Activated naive CD8-positive, alpha-beta T cell treated with anti-CD3 and anti-CD28 coated beads, Interleukin-2, amount 50 U/mL, for 16 hours (primary cell): ENCODE data around the gene IGFBP3.

ENCODE experiments used
- DNase-seq: peaks from one replicate; pipeline ENCODE4 v3.0.0-alpha.2; 2020; ENCODE audit warnings: low read depth, low spot score

Gene IGFBP3

GRCh38 chr7:45873355-45873754 lies 47.7 kb downstream of the IGFBP3 start:
- no peak for DNase-seq

GRCh38 chr7:45873035-45873354 lies 48.1 kb downstream of the IGFBP3 start, which contains the start of gene CCDC201:
Gene CCDC201, minus strand, starts transcription at chr7:45873082. Its CDS starts 75 bp downstream, at chr7:45873007.
- DNase-seq = no peak

- DNase-seq = no peak
Observed at GRCh38 chr7:45872116-45873034, 48.7 kb downstream of the IGFBP3 start.

- DNase-seq = no peak
Observed at GRCh38 chr7:45869426-45869825, 51.6 kb downstream of the IGFBP3 start.

GRCh38 chr7:45867471-45867870 lies 53.6 kb downstream of the IGFBP3 start:
- no peak for DNase-seq

GRCh38 chr7:45865594-45866410 lies 55.3 kb downstream of the IGFBP3 start:
- no peak for DNase-seq

- DNase-seq = no peak
Observed at GRCh38 chr7:45863715-45864114, 57.4 kb downstream of the IGFBP3 start.
